ENCODE measurements around the gene IMP3.
A peak's percentile ranks its signal among the peaks of the same experiment; 100 is the strongest.
"Not testable (repeated sequence)": the region's sequence is repeated elsewhere in the genome, so short reads cannot be mapped to it uniquely, and the experiment has no call there.

Gene IMP3

GRCh38 chr15:75678324-75678690, 38.3 kb upstream of the IMP3 start:
- not testable (repeated sequence) for H3K9ac ChIP-seq (ENCODE audit: low read length); H3K18ac ChIP-seq (ENCODE audit: low read depth in 1 of 2, low read length in 2 of 2); DNase-seq; H3K4me2 ChIP-seq (ENCODE audit: low read length, poor library complexity, severe bottlenecking); H3K27ac ChIP-seq (ENCODE audit: low read length, poor library complexity, severe bottlenecking); H3K4ac ChIP-seq (ENCODE audit: low read depth in 1 of 2, low read length in 2 of 2); H2BK5ac ChIP-seq (ENCODE audit: low read depth, low read length, poor library complexity, severe bottlenecking); H4K91ac ChIP-seq (ENCODE audit: low read length); H3K23ac ChIP-seq (ENCODE audit: low read length in 2 of 2); H3K14ac ChIP-seq (ENCODE audit: low read length in 2 of 2); H3K27me3 ChIP-seq (ENCODE audit: control insufficient read depth in 1 of 2, insufficient read depth in 1 of 2, low read length in 2 of 2); H2AK5ac ChIP-seq (ENCODE audit: low read length, severe bottlenecking); H2AFZ ChIP-seq (ENCODE audit: low read depth, low read length); H2BK12ac ChIP-seq (ENCODE audit: low read length in 2 of 2); H4K8ac ChIP-seq (ENCODE audit: low read length); H3K4me3 ChIP-seq (ENCODE audit: insufficient read depth in 1 of 2, low read depth in 1 of 2, low read length in 2 of 2); H2BK120ac ChIP-seq (ENCODE audit: low read depth, low read length); H3K9me3 ChIP-seq (ENCODE audit: control insufficient read depth, low read length); H2BK15ac ChIP-seq (ENCODE audit: low read depth, poor library complexity, severe bottlenecking)
- 97% methylated on average over 5 of the region's 6 CpGs for WGBS
- peaks cover 14% of the 10 kb centered on the region for H3K79me1 ChIP-seq (replicated peaks; ENCODE audit: low read length, poor library complexity, severe bottlenecking)
- peaks cover 22 to 49% of the 10 kb centered on the region in 2 experiments for H3K36me3 ChIP-seq (ENCODE audit: control insufficient read depth in 1 of 2, insufficient read depth in 2 of 2, low read depth in 1 of 2, low read length in 2 of 2)
- H3K4me1 ChIP-seq (ENCODE audit: control insufficient read depth, insufficient read depth, low read depth, low read length) = peaks cover 17% of the 10 kb centered on the region

GRCh38 chr15:75677465-75678323, 37.7 kb upstream of the IMP3 start:
- H3K14ac ChIP-seq (ENCODE audit: low read length in 2 of 2) = no peak overlapping the region
- H4K8ac ChIP-seq (ENCODE audit: low read length) = no peak overlapping the region
- no peak overlapping the region for H4K91ac ChIP-seq (ENCODE audit: low read length)
- WGBS = 93% methylated on average over 16 of the region's 16 CpGs
- peak overlapping the region; percentile 8 for H2BK15ac ChIP-seq (ENCODE audit: low read depth, poor library complexity, severe bottlenecking)
- peaks cover 14% of the 10 kb centered on the region for H3K79me1 ChIP-seq (replicated peaks; ENCODE audit: low read length, poor library complexity, severe bottlenecking)
- no peak overlapping the region for H3K27ac ChIP-seq (ENCODE audit: low read length, poor library complexity, severe bottlenecking)
- no peak overlapping the region for H2AFZ ChIP-seq (ENCODE audit: low read depth, low read length)
- H3K4me2 ChIP-seq (ENCODE audit: low read length, poor library complexity, severe bottlenecking) = no peak overlapping the region
- no peaks in the 10 kb centered on the region for H3K27me3 ChIP-seq (ENCODE audit: control insufficient read depth in 1 of 2, insufficient read depth in 1 of 2, low read length in 2 of 2)
- H3K18ac ChIP-seq (ENCODE audit: low read depth in 1 of 2, low read length in 2 of 2) = no peak overlapping the region
- DNase-seq = no peak
- H3K4ac ChIP-seq (ENCODE audit: low read depth in 1 of 2, low read length in 2 of 2) = no peak overlapping the region
- peaks cover 22 to 48% of the 10 kb centered on the region in 2 experiments for H3K36me3 ChIP-seq (ENCODE audit: control insufficient read depth in 1 of 2, insufficient read depth in 2 of 2, low read depth in 1 of 2, low read length in 2 of 2)
- H2AK5ac ChIP-seq (ENCODE audit: low read length, severe bottlenecking) = no peak overlapping the region
- H3K23ac ChIP-seq (ENCODE audit: low read length in 2 of 2) = no peak overlapping the region
- no peaks in the 10 kb centered on the region for H3K9me3 ChIP-seq (ENCODE audit: control insufficient read depth, low read length)
- H3K4me3 ChIP-seq (ENCODE audit: insufficient read depth in 1 of 2, low read depth in 1 of 2, low read length in 2 of 2) = no peak overlapping the region
- H3K4me1 ChIP-seq (ENCODE audit: control insufficient read depth, insufficient read depth, low read depth, low read length) = peaks cover 23% of the 10 kb centered on the region
- no peak overlapping the region for H3K9ac ChIP-seq (ENCODE audit: low read length)
- no peak overlapping the region for H2BK12ac ChIP-seq (ENCODE audit: low read length in 2 of 2)
- H2BK120ac ChIP-seq (ENCODE audit: low read depth, low read length) = no peak overlapping the region
- no peak overlapping the region for H2BK5ac ChIP-seq (ENCODE audit: low read depth, low read length, poor library complexity, severe bottlenecking)

DNA sequence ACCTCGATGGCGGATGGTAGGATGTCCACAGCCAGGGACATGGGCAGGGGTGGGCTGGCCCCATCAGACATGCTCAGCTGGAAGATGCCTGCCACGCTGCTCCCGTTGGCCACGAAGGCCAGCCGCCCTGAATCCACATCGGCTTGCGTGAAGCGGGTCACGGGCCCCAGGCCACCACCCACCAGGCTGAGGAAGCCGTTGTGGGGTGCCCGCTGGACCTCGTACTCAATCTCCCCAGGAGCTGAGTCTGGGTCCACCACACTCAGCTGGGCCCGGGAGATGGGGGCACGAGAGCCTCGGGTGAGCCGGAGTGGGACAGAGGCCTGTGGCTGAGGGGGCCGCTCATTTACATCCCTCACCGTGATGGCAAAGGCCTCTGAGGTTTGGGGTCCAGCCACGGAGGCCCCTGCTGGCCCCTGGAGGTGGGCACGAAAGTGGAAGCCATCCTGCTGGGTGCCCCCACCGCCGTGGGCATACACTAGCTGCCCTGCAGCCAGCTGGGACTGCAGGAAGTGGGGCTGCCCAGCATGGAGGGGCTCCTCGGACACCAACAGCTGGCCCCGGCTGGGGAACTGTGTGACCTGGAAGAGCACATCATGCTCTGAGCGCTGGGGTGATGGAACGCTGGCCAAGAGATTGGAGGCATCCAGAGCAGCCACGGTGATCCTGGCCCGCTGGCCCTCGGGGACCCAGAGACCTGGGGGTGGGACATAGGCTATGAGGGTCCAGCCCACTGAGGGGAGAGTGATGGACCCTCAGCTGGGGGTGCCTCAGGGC, 36.9 kb upstream of the IMP3 start:
- Histone ChIP-seq H3K36me3 (ENCODE audit: control insufficient read depth in 1 of 2, insufficient read depth in 2 of 2, low read depth in 1 of 2, low read length in 2 of 2) (peaks cover 16 to 40% of the 10 kb centered on the region in 2 experiments), H4K8ac (ENCODE audit: low read length) (no peak overlapping the region), H3K4me3 (ENCODE audit: insufficient read depth in 1 of 2, low read depth in 1 of 2, low read length in 2 of 2) (no peak overlapping the region), H3K27me3 (ENCODE audit: control insufficient read depth in 1 of 2, insufficient read depth in 1 of 2, low read length in 2 of 2) (no peaks in the 10 kb centered on the region), H3K4me2 (ENCODE audit: low read length, poor library complexity, severe bottlenecking) (no peak overlapping the region), H2BK120ac (ENCODE audit: low read depth, low read length) (no peak overlapping the region), H2AK5ac (ENCODE audit: low read length, severe bottlenecking) (no peak overlapping the region), H3K9ac (ENCODE audit: low read length) (no peak overlapping the region), H3K9me3 (ENCODE audit: control insufficient read depth, low read length) (no peaks in the 10 kb centered on the region), H3K27ac (ENCODE audit: low read length, poor library complexity, severe bottlenecking) (no peak overlapping the region), H4K91ac (ENCODE audit: low read length) (no peak overlapping the region), H3K79me1 (replicated peaks; ENCODE audit: low read length, poor library complexity, severe bottlenecking) (peaks cover 14% of the 10 kb centered on the region), H2BK15ac (ENCODE audit: low read depth, poor library complexity, severe bottlenecking) (no peak overlapping the region), H3K14ac (ENCODE audit: low read length in 2 of 2) (no peak overlapping the region), H2BK5ac (ENCODE audit: low read depth, low read length, poor library complexity, severe bottlenecking) (no peak overlapping the region), H3K4me1 (ENCODE audit: control insufficient read depth, insufficient read depth, low read depth, low read length) (peaks cover 27% of the 10 kb centered on the region), H3K23ac (ENCODE audit: low read length in 2 of 2) (no peak overlapping the region), H2BK12ac (ENCODE audit: low read length in 2 of 2) (peak overlapping the region in 1 of 2 experiments; percentile 12), H2AFZ (ENCODE audit: low read depth, low read length) (no peak overlapping the region), H3K18ac (ENCODE audit: low read depth in 1 of 2, low read length in 2 of 2) (no peak overlapping the region), H3K4ac (ENCODE audit: low read depth in 1 of 2, low read length in 2 of 2) (no peak overlapping the region)
- 92% methylated on average over 29 of the region's 30 CpGs for WGBS
- no peak for DNase-seq
